Measurements from ENCODE around the gene RNU6-1. TPM values are rescaled to one million over a fixed set of nuclear protein-coding genes. Genes with fewer than 3 reads are reported as not detected.

The RNU6-1 gene
- total and polyA plus RNA-seq, 2 experiments from 2014 or later: not detected

- Histone ChIP-seq H3K9me2 (ENCODE audit: insufficient read depth) (no peaks in the 10 kb centered on the region), H3F3A (replicated peaks; ENCODE audit: low read depth) (0 out of 2 replicates have a peak, but pooled peaks cover 4% of the 10 kb centered on the region), H3K36me3 (ENCODE audit: insufficient read depth) (no peaks in the 10 kb centered on the region), H3K4me2 (peak overlapping the region; percentile 79), H3K79me2 (replicated peaks; ENCODE audit: insufficient read depth) (no peaks in the 10 kb centered on the region), H4K20me1 (replicated peaks; ENCODE audit: insufficient read depth) (no peaks in the 10 kb centered on the region), H3K27me3 (ENCODE audit: insufficient read depth) (peaks cover 45% of the 10 kb centered on the region), H3K4me1 (ENCODE audit: insufficient read depth) (peaks cover 28% of the 10 kb centered on the region), H2AFZ (no peak overlapping the region), H3K27ac (ENCODE audit: low read depth) (no peak overlapping the region), H3K4me3 (peak overlapping the region; percentile 66)
- Mint-ChIP-seq H3K27ac (no peak overlapping the region), H3K27me3 (ENCODE audit: insufficient read depth, low read depth, poor library complexity) (peaks cover 53% of the 10 kb centered on the region), H3K4me3 (peak overlapping the region; percentile 92; the same call in 2 of the 3 replicates), H3K36me3 (ENCODE audit: low read depth) (no peaks in the 10 kb centered on the region; the same call in 2 of the 3 replicates), H3K9me3 (peaks cover 3% of the 10 kb centered on the region; the same call in 2 of the 3 replicates), H3K4me1 (peaks cover 52% of the 10 kb centered on the region)
- no peak for TF ChIP-seq ZNF331 (CRISPR knock-in tag; IDR thresholded peaks at IDR 0.05; ENCODE audit: low read depth)
- no peak for TF ChIP-seq ETS1 (IDR thresholded peaks at IDR 0.05)
- TF ChIP-seq, protein P1, sequence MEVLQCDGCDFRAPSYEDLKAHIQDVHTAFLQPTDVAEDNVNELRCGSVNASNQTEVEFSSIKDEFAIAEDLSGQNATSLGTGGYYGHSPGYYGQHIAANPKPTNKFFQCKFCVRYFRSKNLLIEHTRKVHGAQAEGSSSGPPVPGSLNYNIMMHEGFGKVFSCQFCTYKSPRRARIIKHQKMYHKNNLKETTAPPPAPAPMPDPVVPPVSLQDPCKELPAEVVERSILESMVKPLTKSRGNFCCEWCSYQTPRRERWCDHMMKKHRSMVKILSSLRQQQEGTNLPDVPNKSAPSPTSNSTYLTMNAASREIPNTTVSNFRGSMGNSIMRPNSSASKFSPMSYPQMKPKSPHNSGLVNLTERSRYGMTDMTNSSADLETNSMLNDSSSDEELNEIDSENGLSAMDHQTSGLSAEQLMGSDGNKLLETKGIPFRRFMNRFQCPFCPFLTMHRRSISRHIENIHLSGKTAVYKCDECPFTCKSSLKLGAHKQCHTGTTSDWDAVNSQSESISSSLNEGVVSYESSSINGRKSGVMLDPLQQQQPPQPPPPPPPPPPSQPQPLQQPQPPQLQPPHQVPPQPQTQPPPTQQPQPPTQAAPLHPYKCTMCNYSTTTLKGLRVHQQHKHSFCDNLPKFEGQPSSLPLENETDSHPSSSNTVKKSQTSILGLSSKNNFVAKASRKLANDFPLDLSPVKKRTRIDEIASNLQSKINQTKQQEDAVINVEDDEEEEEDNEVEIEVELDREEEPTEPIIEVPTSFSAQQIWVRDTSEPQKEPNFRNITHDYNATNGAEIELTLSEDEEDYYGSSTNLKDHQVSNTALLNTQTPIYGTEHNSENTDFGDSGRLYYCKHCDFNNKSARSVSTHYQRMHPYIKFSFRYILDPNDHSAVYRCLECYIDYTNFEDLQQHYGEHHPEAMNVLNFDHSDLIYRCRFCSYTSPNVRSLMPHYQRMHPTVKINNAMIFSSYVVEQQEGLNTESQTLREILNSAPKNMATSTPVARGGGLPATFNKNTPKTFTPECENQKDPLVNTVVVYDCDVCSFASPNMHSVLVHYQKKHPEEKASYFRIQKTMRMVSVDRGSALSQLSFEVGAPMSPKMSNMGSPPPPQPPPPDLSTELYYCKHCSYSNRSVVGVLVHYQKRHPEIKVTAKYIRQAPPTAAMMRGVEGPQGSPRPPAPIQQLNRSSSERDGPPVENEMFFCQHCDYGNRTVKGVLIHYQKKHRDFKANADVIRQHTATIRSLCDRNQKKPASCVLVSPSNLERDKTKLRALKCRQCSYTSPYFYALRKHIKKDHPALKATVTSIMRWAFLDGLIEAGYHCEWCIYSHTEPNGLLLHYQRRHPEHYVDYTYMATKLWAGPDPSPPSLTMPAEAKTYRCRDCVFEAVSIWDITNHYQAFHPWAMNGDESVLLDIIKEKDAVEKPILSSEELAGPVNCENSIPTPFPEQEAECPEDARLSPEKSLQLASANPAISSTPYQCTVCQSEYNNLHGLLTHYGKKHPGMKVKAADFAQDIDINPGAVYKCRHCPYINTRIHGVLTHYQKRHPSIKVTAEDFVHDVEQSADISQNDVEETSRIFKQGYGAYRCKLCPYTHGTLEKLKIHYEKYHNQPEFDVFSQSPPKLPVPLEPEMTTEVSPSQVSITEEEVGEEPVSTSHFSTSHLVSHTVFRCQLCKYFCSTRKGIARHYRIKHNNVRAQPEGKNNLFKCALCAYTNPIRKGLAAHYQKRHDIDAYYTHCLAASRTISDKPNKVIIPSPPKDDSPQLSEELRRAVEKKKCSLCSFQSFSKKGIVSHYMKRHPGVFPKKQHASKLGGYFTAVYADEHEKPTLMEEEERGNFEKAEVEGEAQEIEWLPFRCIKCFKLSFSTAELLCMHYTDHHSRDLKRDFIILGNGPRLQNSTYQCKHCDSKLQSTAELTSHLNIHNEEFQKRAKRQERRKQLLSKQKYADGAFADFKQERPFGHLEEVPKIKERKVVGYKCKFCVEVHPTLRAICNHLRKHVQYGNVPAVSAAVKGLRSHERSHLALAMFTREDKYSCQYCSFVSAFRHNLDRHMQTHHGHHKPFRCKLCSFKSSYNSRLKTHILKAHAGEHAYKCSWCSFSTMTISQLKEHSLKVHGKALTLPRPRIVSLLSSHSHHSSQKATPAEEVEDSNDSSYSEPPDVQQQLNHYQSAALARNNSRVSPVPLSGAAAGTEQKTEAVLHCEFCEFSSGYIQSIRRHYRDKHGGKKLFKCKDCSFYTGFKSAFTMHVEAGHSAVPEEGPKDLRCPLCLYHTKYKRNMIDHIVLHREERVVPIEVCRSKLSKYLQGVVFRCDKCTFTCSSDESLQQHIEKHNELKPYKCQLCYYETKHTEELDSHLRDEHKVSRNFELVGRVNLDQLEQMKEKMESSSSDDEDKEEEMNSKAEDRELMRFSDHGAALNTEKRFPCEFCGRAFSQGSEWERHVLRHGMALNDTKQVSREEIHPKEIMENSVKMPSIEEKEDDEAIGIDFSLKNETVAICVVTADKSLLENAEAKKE (CRISPR knock-in tag; IDR thresholded peaks at IDR 0.05): no peak
- TF ChIP-seq, protein P2, sequence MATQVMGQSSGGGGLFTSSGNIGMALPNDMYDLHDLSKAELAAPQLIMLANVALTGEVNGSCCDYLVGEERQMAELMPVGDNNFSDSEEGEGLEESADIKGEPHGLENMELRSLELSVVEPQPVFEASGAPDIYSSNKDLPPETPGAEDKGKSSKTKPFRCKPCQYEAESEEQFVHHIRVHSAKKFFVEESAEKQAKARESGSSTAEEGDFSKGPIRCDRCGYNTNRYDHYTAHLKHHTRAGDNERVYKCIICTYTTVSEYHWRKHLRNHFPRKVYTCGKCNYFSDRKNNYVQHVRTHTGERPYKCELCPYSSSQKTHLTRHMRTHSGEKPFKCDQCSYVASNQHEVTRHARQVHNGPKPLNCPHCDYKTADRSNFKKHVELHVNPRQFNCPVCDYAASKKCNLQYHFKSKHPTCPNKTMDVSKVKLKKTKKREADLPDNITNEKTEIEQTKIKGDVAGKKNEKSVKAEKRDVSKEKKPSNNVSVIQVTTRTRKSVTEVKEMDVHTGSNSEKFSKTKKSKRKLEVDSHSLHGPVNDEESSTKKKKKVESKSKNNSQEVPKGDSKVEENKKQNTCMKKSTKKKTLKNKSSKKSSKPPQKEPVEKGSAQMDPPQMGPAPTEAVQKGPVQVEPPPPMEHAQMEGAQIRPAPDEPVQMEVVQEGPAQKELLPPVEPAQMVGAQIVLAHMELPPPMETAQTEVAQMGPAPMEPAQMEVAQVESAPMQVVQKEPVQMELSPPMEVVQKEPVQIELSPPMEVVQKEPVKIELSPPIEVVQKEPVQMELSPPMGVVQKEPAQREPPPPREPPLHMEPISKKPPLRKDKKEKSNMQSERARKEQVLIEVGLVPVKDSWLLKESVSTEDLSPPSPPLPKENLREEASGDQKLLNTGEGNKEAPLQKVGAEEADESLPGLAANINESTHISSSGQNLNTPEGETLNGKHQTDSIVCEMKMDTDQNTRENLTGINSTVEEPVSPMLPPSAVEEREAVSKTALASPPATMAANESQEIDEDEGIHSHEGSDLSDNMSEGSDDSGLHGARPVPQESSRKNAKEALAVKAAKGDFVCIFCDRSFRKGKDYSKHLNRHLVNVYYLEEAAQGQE (IDR thresholded peaks at IDR 0.05; ENCODE audit: unreplicated experiment): no peak
- TF ChIP-seq EZH2phosphoT487 (IDR thresholded peaks at IDR 0.05; ENCODE audit: unreplicated experiment): no peak
- TF ChIP-seq JUNB (IDR thresholded peaks at IDR 0.05; ENCODE audit: unreplicated experiment): no peak
- no peak for TF ChIP-seq CREB1 (CRISPR knock-in tag; IDR thresholded peaks at IDR 0.05; ENCODE audit: low read depth)
- TF ChIP-seq ZNF114 (CRISPR knock-in tag; IDR thresholded peaks at IDR 0.05): no peak
- TF ChIP-seq CTCF (conservative IDR thresholded peaks at IDR 0.05; ENCODE audit: low read depth in 2 of 2): no peak
- no peak for TF ChIP-seq NANOG (IDR thresholded peaks at IDR 0.05; ENCODE audit: borderline replicate concordance)
- no peak for TF ChIP-seq POLR2AphosphoS5 (IDR thresholded peaks at IDR 0.05; ENCODE audit: low read depth)
- TF ChIP-seq EZH2 (IDR thresholded peaks at IDR 0.05; ENCODE audit: low read depth, unreplicated experiment): no peak
- TF ChIP-seq STAT1 (IDR thresholded peaks at IDR 0.05; ENCODE audit: unreplicated experiment): no peak
- ATAC-seq (no peak), DNase-seq (ENCODE audit: low spot score) (no peak)
These were observed 1.6 kb upstream of the RNU6-1 start for GRCh38 chr15:67841513-67841762.

Data from GM23338 (cell line).